ENCODE results near the gene ANKZF1.

Gene ANKZF1

GRCh38 chr2:219228041-219228910 lies 1.3 kb upstream of the ANKZF1 start:
- no peak for DNase-seq (ENCODE audit: low read depth)

- DNase-seq (ENCODE audit: low read depth) = no peak
Observed at GRCh38 chr2:219228911-219229304, 698 bp upstream of the ANKZF1 start.

- DNase-seq (ENCODE audit: low read depth) = no peak
Observed at GRCh38 chr2:219230059-219230540, 494 bp downstream of the ANKZF1 start.

GRCh38 chr2:219234331-219234730 lies 4.7 kb downstream of the ANKZF1 start:
- DNase-seq (ENCODE audit: low read depth) = no peak

- no peak for DNase-seq (ENCODE audit: low read depth)
Observed at GRCh38 chr2:219243291-219243761, 13.7 kb downstream of the ANKZF1 start.

- DNase-seq (ENCODE audit: low read depth) = no peak
Observed at GRCh38 chr2:219244789-219245147, 15.2 kb downstream of the ANKZF1 start.

GRCh38 chr2:219245148-219245898 lies 15.7 kb downstream of the ANKZF1 start, which contains the start of the genes GLB1L and STK16:
TSS of gene GLB1L (minus strand) at chr2:219245444. CDS start at chr2:219243573, 1,871 bp downstream.
TSS of gene STK16 (plus strand) at chr2:219245479. CDS start at chr2:219246000, 521 bp downstream.
- peak; percentile 87 for DNase-seq (ENCODE audit: low read depth)

GRCh38 chr2:219245899-219246230 lies 16.3 kb downstream of the ANKZF1 start:
- no peak for DNase-seq (ENCODE audit: low read depth)

- DNase-seq (ENCODE audit: low read depth) = no peak
Observed at GRCh38 chr2:219246559-219246958, 17.0 kb downstream of the ANKZF1 start.

GRCh38 chr2:219247678-219248642 lies 18.4 kb downstream of the ANKZF1 start:
- no peak for DNase-seq (ENCODE audit: low read depth)

- DNase-seq (ENCODE audit: low read depth) = no peak
Observed at GRCh38 chr2:219248845-219249202, 19.2 kb downstream of the ANKZF1 start.

GRCh38 chr2:219249203-219249980 lies 19.8 kb downstream of the ANKZF1 start:
- peak; percentile 58 for DNase-seq (ENCODE audit: low read depth)

- no peak for DNase-seq (ENCODE audit: low read depth)
Observed at GRCh38 chr2:219250049-219250781, 20.6 kb downstream of the ANKZF1 start.

GRCh38 chr2:219251656-219252055 lies 22.1 kb downstream of the ANKZF1 start:
- no peak for DNase-seq (ENCODE audit: low read depth)

GRCh38 chr2:219252084-219252483 lies 22.5 kb downstream of the ANKZF1 start:
- no peak for DNase-seq (ENCODE audit: low read depth)

GRCh38 chr2:219252570-219252899 lies 22.9 kb downstream of the ANKZF1 start:
- no peak for DNase-seq (ENCODE audit: low read depth)

- no peak for DNase-seq (ENCODE audit: low read depth)
Observed at GRCh38 chr2:219252900-219253752, 23.5 kb downstream of the ANKZF1 start, which contains the start of gene TUBA4B. TSS of gene TUBA4B (plus strand) at chr2:219253243. CDS start at chr2:219253408, 165 bp downstream.

GRCh38 chr2:219253753-219254589 lies 24.4 kb downstream of the ANKZF1 start, which contains the start of gene TUBA4A:
TSS of gene TUBA4A (minus strand) at chr2:219253918. CDS start at chr2:219253858, 60 bp downstream.
- DNase-seq (ENCODE audit: low read depth) = peak; percentile 53
